ENCODE results near the gene IFNL4. TPM values are rescaled to one million over a fixed set of nuclear protein-coding genes. Genes with fewer than 3 reads are reported as not detected.
"Not testable (repeated sequence)": the region's sequence is repeated elsewhere in the genome, so short reads cannot be mapped to it uniquely, and the experiment has no call there.

Gene IFNL4
- not detected in 2 replicates for total RNA-seq

GRCh38 chr19:39248806-39249205, at the start of gene IFNL4:
Gene IFNL4, minus strand, starts transcription at chr19:39248856.
- Mint-ChIP-seq H3K4me3 (no peak within 1 kb of the TSS), H3K4me1 (no peaks in the 10 kb centered on the region), H3K36me3 (ENCODE audit: low read depth) (no peaks in the 10 kb centered on the region), H3K27ac (peak within 1 kb of the TSS; percentile 5), H3K9me3 (no peaks in the 10 kb centered on the region), H3K27me3 (peaks cover 22% of the 10 kb centered on the region)
- intact Hi-C loops (cut with micrococcal nuclease): no loop called here
- DNase-seq: no peak

- H3K4me1 Mint-ChIP-seq: peaks cover 22% of the 10 kb centered on the region
- H3K4me3 Mint-ChIP-seq: peak overlapping the region; percentile 53
- peak; percentile 89 for DNase-seq
- no peaks in the 10 kb centered on the region for H3K36me3 Mint-ChIP-seq (ENCODE audit: low read depth)
- peaks cover 8% of the 10 kb centered on the region for H3K27me3 Mint-ChIP-seq
- intact Hi-C loops (cut with micrococcal nuclease): no loop called here
- peak overlapping the region; percentile 74 for H3K27ac Mint-ChIP-seq
- H3K9me3 Mint-ChIP-seq: no peaks in the 10 kb centered on the region
Measured at GRCh38 chr19:39297931-39298634, 49.4 kb upstream of the IFNL4 start.

- intact Hi-C loops (cut with micrococcal nuclease): no loop called here
- Mint-ChIP-seq H3K27me3 (peaks cover 9% of the 10 kb centered on the region), H3K36me3 (ENCODE audit: low read depth) (no peaks in the 10 kb centered on the region), H3K4me3 (no peak overlapping the region), H3K27ac (peak overlapping the region; percentile 14), H3K4me1 (peaks cover 22% of the 10 kb centered on the region), H3K9me3 (no peaks in the 10 kb centered on the region)
- DNase-seq: no peak
Measured at GRCh38 chr19:39296906-39297305, 48.2 kb upstream of the IFNL4 start.

- intact Hi-C loops (cut with micrococcal nuclease): no loop called here
Measured at GRCh38 chr19:39296055-39296645, 47.5 kb upstream of the IFNL4 start, which contains the start of gene IFNL1. Gene IFNL1, plus strand, starts transcription at chr19:39296407. Its CDS starts 15 bp downstream, at chr19:39296422.

GRCh38 chr19:39293394-39293793, 44.7 kb upstream of the IFNL4 start:
- DNase-seq: no peak
- no peak overlapping the region for H3K27ac Mint-ChIP-seq
- H3K36me3 Mint-ChIP-seq (ENCODE audit: low read depth): no peaks in the 10 kb centered on the region
- intact Hi-C loops (cut with micrococcal nuclease): no loop called here
- no peaks in the 10 kb centered on the region for H3K9me3 Mint-ChIP-seq
- no peak overlapping the region for H3K4me3 Mint-ChIP-seq
- peaks cover 15% of the 10 kb centered on the region for H3K4me1 Mint-ChIP-seq
- peaks cover 24% of the 10 kb centered on the region for H3K27me3 Mint-ChIP-seq

More at GRCh38 chr19:39296055-39296645, 47.5 kb upstream of the IFNL4 start, which contains the start of gene IFNL1:
- H3K4me1 Mint-ChIP-seq: peaks cover 22% of the 10 kb centered on the region
- no peak within 1 kb of the TSS for H3K4me3 Mint-ChIP-seq
- H3K27me3 Mint-ChIP-seq: peaks cover 10% of the 10 kb centered on the region
- H3K27ac Mint-ChIP-seq: peak within 1 kb of the TSS; percentile 14
- no peaks in the 10 kb centered on the region for H3K9me3 Mint-ChIP-seq
- H3K36me3 Mint-ChIP-seq (ENCODE audit: low read depth): no peaks in the 10 kb centered on the region
- DNase-seq: no peak

- H3K4me3 Mint-ChIP-seq: no peak overlapping the region
- peaks cover 35% of the 10 kb centered on the region for H3K27me3 Mint-ChIP-seq
- intact Hi-C loops (cut with micrococcal nuclease): no loop called here
- no peak overlapping the region for H3K27ac Mint-ChIP-seq
- no peaks in the 10 kb centered on the region for H3K36me3 Mint-ChIP-seq (ENCODE audit: low read depth)
- DNase-seq: no peak
- no peaks in the 10 kb centered on the region for H3K4me1 Mint-ChIP-seq
- peaks cover 4% of the 10 kb centered on the region for H3K9me3 Mint-ChIP-seq
Measured at GRCh38 chr19:39284032-39284431, 35.4 kb upstream of the IFNL4 start.

GRCh38 chr19:39282021-39282420, 33.4 kb upstream of the IFNL4 start:
- Mint-ChIP-seq H3K27ac (no peak overlapping the region), H3K4me3 (no peak overlapping the region), H3K36me3 (ENCODE audit: low read depth) (no peaks in the 10 kb centered on the region), H3K4me1 (no peaks in the 10 kb centered on the region), H3K27me3 (peaks cover 27% of the 10 kb centered on the region), H3K9me3 (peaks cover 4% of the 10 kb centered on the region)
- intact Hi-C loops (cut with micrococcal nuclease): no loop called here
- no peak for DNase-seq

- no peak overlapping the region for H3K4me3 Mint-ChIP-seq
- intact Hi-C loops (cut with micrococcal nuclease): no loop called here
- no peaks in the 10 kb centered on the region for H3K4me1 Mint-ChIP-seq
- no peaks in the 10 kb centered on the region for H3K36me3 Mint-ChIP-seq (ENCODE audit: low read depth)
- DNase-seq: no peak
- no peaks in the 10 kb centered on the region for H3K9me3 Mint-ChIP-seq
- peaks cover 15% of the 10 kb centered on the region for H3K27me3 Mint-ChIP-seq
- H3K27ac Mint-ChIP-seq: no peak overlapping the region
Measured at GRCh38 chr19:39277598-39277997, 28.9 kb upstream of the IFNL4 start.

GRCh38 chr19:39276740-39277139, 28.1 kb upstream of the IFNL4 start:
- no peak for DNase-seq
- Mint-ChIP-seq H3K27me3 (peaks cover 11% of the 10 kb centered on the region), H3K9me3 (no peaks in the 10 kb centered on the region), H3K4me3 (no peak overlapping the region), H3K27ac (no peak overlapping the region), H3K4me1 (no peaks in the 10 kb centered on the region), H3K36me3 (ENCODE audit: low read depth) (no peaks in the 10 kb centered on the region)
- intact Hi-C loops (cut with micrococcal nuclease): no loop called here

- Mint-ChIP-seq H3K27ac (no peak overlapping the region), H3K27me3 (peaks cover 11% of the 10 kb centered on the region), H3K4me1 (no peaks in the 10 kb centered on the region), H3K4me3 (no peak overlapping the region), H3K36me3 (ENCODE audit: low read depth) (no peaks in the 10 kb centered on the region), H3K9me3 (no peaks in the 10 kb centered on the region)
- intact Hi-C loops (cut with micrococcal nuclease): no loop called here
- no peak for DNase-seq
Measured at GRCh38 chr19:39275578-39275977, 26.9 kb upstream of the IFNL4 start.

GRCh38 chr19:39273859-39274258, 25.2 kb upstream of the IFNL4 start:
- H3K4me1 Mint-ChIP-seq; H3K27ac Mint-ChIP-seq; H3K27me3 Mint-ChIP-seq; H3K9me3 Mint-ChIP-seq; DNase-seq; intact Hi-C loops (cut with micrococcal nuclease); H3K36me3 Mint-ChIP-seq (ENCODE audit: low read depth); H3K4me3 Mint-ChIP-seq: not testable (repeated sequence)

- no peak overlapping the region for H3K4me3 Mint-ChIP-seq
Measured at GRCh38 chr19:39270036-39270871, 21.6 kb upstream of the IFNL4 start.

GRCh38 chr19:39269369-39269768, 20.7 kb upstream of the IFNL4 start:
- H3K36me3 Mint-ChIP-seq (ENCODE audit: low read depth); DNase-seq; H3K9me3 Mint-ChIP-seq; H3K27ac Mint-ChIP-seq; H3K4me1 Mint-ChIP-seq; H3K4me3 Mint-ChIP-seq; intact Hi-C loops (cut with micrococcal nuclease): not testable (repeated sequence)
- peaks cover 16% of the 10 kb centered on the region for H3K27me3 Mint-ChIP-seq

More at GRCh38 chr19:39270036-39270871, 21.6 kb upstream of the IFNL4 start:
- Mint-ChIP-seq H3K27me3 (peaks cover 10% of the 10 kb centered on the region), H3K36me3 (ENCODE audit: low read depth) (no peaks in the 10 kb centered on the region), H3K4me1 (peaks cover 2% of the 10 kb centered on the region), H3K27ac (no peak overlapping the region), H3K9me3 (no peaks in the 10 kb centered on the region)
- intact Hi-C loops (cut with micrococcal nuclease): no loop called here
- DNase-seq: no peak

Data from activated CD4-positive, alpha-beta T cell treated with anti-CD3 and anti-CD28 coated beads, Interleukin-2, amount 10 ng/mL, durations not matched to agents 24 days and 14 days (primary cell).